GM12878 (cell line): Measurements from ENCODE around the gene PPAN. TPM values are rescaled to one million over a fixed set of nuclear protein-coding genes. Genes with fewer than 3 reads are reported as not detected.

Source experiments
- ASH2L ChIP-seq: fragments of 300-600, 200-600 bp; sonication (generic); IDR thresholded peaks from 2 replicates; pipeline ENCODE4 v1.6.1; 2017; ENCODE audit warnings: low read depth, mild to moderate bottlenecking, borderline replicate concordance
- ATF7 ChIP-seq: fragments of 450-650 bp; IDR thresholded peaks from 2 replicates; pipeline ENCODE4 v1.6.1; 2016; ENCODE audit warnings: low read depth, mild to moderate bottlenecking
- CBX3 ChIP-seq: fragments of 200-600 bp; sonication (generic); IDR thresholded peaks from 2 replicates; pipeline ENCODE4 v1.6.1; 2016; ENCODE audit warnings: low read depth, borderline replicate concordance
- CREM ChIP-seq: IDR thresholded peaks from 2 replicates; pipeline ENCODE4 v1.6.1; 2014; ENCODE audit warnings: antibody characterized with exemption, low read depth
- DPF2 ChIP-seq: fragments of 450-650 bp; IDR thresholded peaks from 2 replicates; pipeline ENCODE4 v1.6.1; 2017; ENCODE audit warnings: mild to moderate bottlenecking
- FOXM1 ChIP-seq: IDR thresholded peaks from 2 replicates; pipeline ENCODE4 v1.6.1; 2012; ENCODE audit warnings: low read depth, mild to moderate bottlenecking, inconsistent platforms, low read length, moderate library complexity
- HDAC2 ChIP-seq: fragments of 200-600 bp; sonication (generic); IDR thresholded peaks from 2 replicates; pipeline ENCODE4 v1.6.1; 2017
- KAT2A ChIP-seq: conservative IDR thresholded peaks from 2 replicates; pipeline ENCODE4 v1.6.1; 2011; ENCODE audit warnings: low read depth, low read length; ENCODE audit not compliant: control insufficient read depth
- KLF5 ChIP-seq: fragments of 450-650 bp; IDR thresholded peaks from 2 replicates; pipeline ENCODE4 v1.6.1; 2014; ENCODE audit warnings: mild to moderate bottlenecking; ENCODE audit not compliant: partially characterized antibody
- MTA3 ChIP-seq: IDR thresholded peaks from 2 replicates; pipeline ENCODE4 v1.6.1; 2012; ENCODE audit warnings: low read length, inconsistent platforms, borderline replicate concordance
- NFYA ChIP-seq: IDR thresholded peaks from 2 replicates; pipeline ENCODE4 v1.6.1; 2011; ENCODE audit warnings: low read depth, mild to moderate bottlenecking, low read length, improper control_type of control experiment, borderline replicate concordance
- POU2F2 ChIP-seq: IDR thresholded peaks from 3 replicates; pipeline ENCODE4 v1.6.1; 2011; ENCODE audit warnings: low read depth, mild to moderate bottlenecking, low read length, borderline replicate concordance
- RB1 ChIP-seq: fragments of 450-650 bp; formaldehyde crosslinking; IDR thresholded peaks from 2 replicates; pipeline ENCODE4 v1.6.1; 2017; ENCODE audit warnings: mild to moderate bottlenecking, borderline replicate concordance
- SREBF1 ChIP-seq: IDR thresholded peaks from 2 replicates; pipeline ENCODE4 v1.6.1; 2012; ENCODE audit warnings: mild to moderate bottlenecking, low read length
- STAT1 ChIP-seq: fragments of 450-650 bp; conservative IDR thresholded peaks from 2 replicates; pipeline ENCODE4 v1.6.1; 2014; ENCODE audit warnings: antibody characterized with exemption, mild to moderate bottlenecking
- TARDBP ChIP-seq: IDR thresholded peaks from 2 replicates; pipeline ENCODE4 v1.6.1; 2016; ENCODE audit warnings: borderline replicate concordance
- ZZZ3 ChIP-seq: IDR thresholded peaks from 2 replicates; pipeline ENCODE4 v1.6.1; 2011; ENCODE audit warnings: low read depth; ENCODE audit not compliant: control insufficient read depth, insufficient read length
- polyA plus RNA-seq, 11 experiments: library from polyadenylated mRNA; depleted of rRNA in 4 of 11; unstranded in 6 of 11; stranded (reverse) in 5 of 11; fragments of >200 nt; fragmentation: Nextera tagmentation in 4 of 11; fragmentation: Illumina TruSeq in 1 of 11; extraction: Ambion mirVana in 4 of 11; extraction: Trizol in 1 of 11; gene quantifications; 1 replicate in 1 of 11; 2 replicates in 10 of 11; pipeline versions ENCODE4 v1.2.1 to v1.2.3, GENCODE V29; 2011 to 2016; ENCODE audit warnings: inconsistent platforms in 2 of 11, missing spikeins in 2 of 11, low read depth in 1 of 11
- total RNA-seq, 4 experiments: library from RNA; depleted of rRNA in 3 of 4; stranded (reverse); fragments of >200 nt in 3 of 4; fragmentation: Illumina TruSeq in 1 of 4; extraction: Trizol in 1 of 4; gene quantifications; 2 replicates each; pipeline versions ENCODE4 v1.2.1 to v1.2.3, GENCODE V29; 2013 to 2021
- TF ChIP-seq, protein P1 (sequence below): fragments of 450-650 bp; formaldehyde crosslinking; IDR thresholded peaks from 2 replicates; pipeline ENCODE4 v1.4.0; 2022; ENCODE audit warnings: mild to moderate bottlenecking, moderate library complexity
- TF ChIP-seq, protein P2 (sequence below): fragments of 450-650 bp; IDR thresholded peaks from 2 replicates; pipeline ENCODE4 v1.6.1; 2017; ENCODE audit warnings: low read depth, mild to moderate bottlenecking, moderate library complexity
- TF ChIP-seq, protein P3 (sequence below): fragments of 450-650 bp; formaldehyde crosslinking; IDR thresholded peaks from 2 replicates; pipeline ENCODE4 v1.5.0; 2022; ENCODE audit warnings: mild to moderate bottlenecking, missing genetic modification characterization
- TF ChIP-seq, protein P4 (sequence below): IDR thresholded peaks from 2 replicates; pipeline ENCODE4 v1.6.1; 2012; ENCODE audit warnings: low read depth, low read length, improper control_type of control experiment
- TF ChIP-seq, protein P5 (sequence below): IDR thresholded peaks from 2 replicates; pipeline ENCODE4 v1.6.1; 2011; ENCODE audit warnings: low read depth, mild to moderate bottlenecking, low read length, moderate library complexity, borderline replicate concordance; ENCODE audit errors: extremely low read depth

PPAN gene
- total and polyA plus RNA-seq, 10 of the 15 experiments (the other 5 are each of a cell fraction or from before 2014, with no cell fraction given) = 2.1 to 171 (median 108) TPM

DNA sequence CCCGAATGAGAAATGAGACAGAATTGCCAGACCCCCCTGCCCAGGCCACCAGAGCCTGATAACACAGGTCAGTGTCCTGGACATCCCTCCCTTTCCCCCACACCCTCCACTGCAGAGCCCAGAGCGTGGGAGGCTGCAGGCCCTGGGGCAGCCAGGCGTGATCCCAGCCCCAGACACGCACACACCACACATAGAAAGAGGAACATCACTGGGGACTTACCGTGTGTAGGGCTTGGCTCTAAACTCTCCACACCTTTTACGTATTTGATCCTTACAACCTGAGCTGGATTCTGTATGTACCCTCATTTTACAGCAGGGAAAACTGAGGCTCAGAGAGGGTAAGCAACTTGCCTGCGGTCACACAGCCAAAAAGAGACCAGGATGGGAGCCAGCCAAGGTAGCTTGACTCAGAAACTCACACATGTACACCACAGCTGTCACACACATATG, 3.4 kb upstream of the PPAN start (continued):
- 0 out of 2 replicates have a peak, but pooled peaks have one; percentile 17 for TF ChIP-seq MTA3
- peak; percentile 74; the same call in 1 of the 2 replicates for TF ChIP-seq CREM
- TF ChIP-seq CBX3 = no peak
- TF ChIP-seq STAT1 = no peak
- TF ChIP-seq FOXM1 = 0 out of 2 replicates have a peak, but pooled peaks have one; percentile 78
- no peak for TF ChIP-seq KAT2A
- TF ChIP-seq RB1 = no peak
- TF ChIP-seq ATF7 = peak; percentile 38; the same call in 1 of the 2 replicates
- no peak for TF ChIP-seq ZZZ3
- peak; percentile 70 for TF ChIP-seq DPF2
- TF ChIP-seq POU2F2 = peak; percentile 64; the same call in 1 of the 3 replicates
- no peak for TF ChIP-seq KLF5
- no peak for TF ChIP-seq HDAC2
- TF ChIP-seq, protein P1, sequence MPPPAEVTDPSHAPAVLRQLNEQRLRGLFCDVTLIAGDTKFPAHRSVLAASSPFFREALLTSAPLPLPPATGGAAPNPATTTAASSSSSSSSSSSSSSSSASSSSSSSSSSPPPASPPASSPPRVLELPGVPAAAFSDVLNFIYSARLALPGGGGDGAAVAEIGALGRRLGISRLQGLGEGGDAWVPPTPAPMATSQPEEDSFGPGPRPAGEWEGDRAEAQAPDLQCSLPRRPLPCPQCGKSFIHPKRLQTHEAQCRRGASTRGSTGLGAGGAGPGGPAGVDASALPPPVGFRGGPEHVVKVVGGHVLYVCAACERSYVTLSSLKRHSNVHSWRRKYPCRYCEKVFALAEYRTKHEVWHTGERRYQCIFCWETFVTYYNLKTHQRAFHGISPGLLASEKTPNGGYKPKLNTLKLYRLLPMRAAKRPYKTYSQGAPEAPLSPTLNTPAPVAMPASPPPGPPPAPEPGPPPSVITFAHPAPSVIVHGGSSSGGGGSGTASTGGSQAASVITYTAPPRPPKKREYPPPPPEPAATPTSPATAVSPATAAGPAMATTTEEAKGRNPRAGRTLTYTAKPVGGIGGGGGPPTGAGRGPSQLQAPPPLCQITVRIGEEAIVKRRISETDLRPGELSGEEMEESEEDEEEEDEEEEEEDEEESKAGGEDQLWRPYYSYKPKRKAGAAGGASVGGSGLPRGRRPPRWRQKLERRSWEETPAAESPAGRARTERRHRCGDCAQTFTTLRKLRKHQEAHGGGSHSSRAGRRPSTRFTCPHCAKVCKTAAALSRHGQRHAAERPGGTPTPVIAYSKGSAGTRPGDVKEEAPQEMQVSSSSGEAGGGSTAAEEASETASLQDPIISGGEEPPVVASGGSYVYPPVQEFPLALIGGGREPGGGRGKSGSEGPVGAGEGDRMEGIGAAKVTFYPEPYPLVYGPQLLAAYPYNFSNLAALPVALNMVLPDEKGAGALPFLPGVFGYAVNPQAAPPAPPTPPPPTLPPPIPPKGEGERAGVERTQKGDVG (CRISPR knock-in tag) = no peak
- TF ChIP-seq, protein P2, sequence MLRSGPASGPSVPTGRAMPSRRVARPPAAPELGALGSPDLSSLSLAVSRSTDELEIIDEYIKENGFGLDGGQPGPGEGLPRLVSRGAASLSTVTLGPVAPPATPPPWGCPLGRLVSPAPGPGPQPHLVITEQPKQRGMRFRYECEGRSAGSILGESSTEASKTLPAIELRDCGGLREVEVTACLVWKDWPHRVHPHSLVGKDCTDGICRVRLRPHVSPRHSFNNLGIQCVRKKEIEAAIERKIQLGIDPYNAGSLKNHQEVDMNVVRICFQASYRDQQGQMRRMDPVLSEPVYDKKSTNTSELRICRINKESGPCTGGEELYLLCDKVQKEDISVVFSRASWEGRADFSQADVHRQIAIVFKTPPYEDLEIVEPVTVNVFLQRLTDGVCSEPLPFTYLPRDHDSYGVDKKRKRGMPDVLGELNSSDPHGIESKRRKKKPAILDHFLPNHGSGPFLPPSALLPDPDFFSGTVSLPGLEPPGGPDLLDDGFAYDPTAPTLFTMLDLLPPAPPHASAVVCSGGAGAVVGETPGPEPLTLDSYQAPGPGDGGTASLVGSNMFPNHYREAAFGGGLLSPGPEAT = peak; percentile 91
- no peak for TF ChIP-seq SREBF1
- TF ChIP-seq TARDBP = no peak
- TF ChIP-seq, protein P3, sequence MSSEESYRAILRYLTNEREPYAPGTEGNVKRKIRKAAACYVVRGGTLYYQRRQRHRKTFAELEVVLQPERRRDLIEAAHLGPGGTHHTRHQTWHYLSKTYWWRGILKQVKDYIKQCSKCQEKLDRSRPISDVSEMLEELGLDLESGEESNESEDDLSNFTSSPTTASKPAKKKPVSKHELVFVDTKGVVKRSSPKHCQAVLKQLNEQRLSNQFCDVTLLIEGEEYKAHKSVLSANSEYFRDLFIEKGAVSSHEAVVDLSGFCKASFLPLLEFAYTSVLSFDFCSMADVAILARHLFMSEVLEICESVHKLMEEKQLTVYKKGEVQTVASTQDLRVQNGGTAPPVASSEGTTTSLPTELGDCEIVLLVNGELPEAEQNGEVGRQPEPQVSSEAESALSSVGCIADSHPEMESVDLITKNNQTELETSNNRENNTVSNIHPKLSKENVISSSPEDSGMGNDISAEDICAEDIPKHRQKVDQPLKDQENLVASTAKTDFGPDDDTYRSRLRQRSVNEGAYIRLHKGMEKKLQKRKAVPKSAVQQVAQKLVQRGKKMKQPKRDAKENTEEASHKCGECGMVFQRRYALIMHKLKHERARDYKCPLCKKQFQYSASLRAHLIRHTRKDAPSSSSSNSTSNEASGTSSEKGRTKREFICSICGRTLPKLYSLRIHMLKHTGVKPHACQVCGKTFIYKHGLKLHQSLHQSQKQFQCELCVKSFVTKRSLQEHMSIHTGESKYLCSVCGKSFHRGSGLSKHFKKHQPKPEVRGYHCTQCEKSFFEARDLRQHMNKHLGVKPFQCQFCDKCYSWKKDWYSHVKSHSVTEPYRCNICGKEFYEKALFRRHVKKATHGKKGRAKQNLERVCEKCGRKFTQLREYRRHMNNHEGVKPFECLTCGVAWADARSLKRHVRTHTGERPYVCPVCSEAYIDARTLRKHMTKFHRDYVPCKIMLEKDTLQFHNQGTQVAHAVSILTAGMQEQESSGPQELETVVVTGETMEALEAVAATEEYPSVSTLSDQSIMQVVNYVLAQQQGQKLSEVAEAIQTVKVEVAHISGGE = no peak
- TF ChIP-seq NFYA = no peak
- TF ChIP-seq, protein P4, sequence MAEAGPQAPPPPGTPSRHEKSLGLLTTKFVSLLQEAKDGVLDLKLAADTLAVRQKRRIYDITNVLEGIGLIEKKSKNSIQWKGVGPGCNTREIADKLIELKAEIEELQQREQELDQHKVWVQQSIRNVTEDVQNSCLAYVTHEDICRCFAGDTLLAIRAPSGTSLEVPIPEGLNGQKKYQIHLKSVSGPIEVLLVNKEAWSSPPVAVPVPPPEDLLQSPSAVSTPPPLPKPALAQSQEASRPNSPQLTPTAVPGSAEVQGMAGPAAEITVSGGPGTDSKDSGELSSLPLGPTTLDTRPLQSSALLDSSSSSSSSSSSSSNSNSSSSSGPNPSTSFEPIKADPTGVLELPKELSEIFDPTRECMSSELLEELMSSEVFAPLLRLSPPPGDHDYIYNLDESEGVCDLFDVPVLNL = no peak
- no peak for TF ChIP-seq ASH2L
- TF ChIP-seq, protein P5, sequence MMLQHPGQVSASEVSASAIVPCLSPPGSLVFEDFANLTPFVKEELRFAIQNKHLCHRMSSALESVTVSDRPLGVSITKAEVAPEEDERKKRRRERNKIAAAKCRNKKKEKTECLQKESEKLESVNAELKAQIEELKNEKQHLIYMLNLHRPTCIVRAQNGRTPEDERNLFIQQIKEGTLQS = no peak
